Eye (tissue), 1 donor: Measurements from ENCODE around the gene PHETA2.
"Not testable (repeated sequence)": the region's sequence is repeated elsewhere in the genome, so short reads cannot be mapped to it uniquely, and the experiment has no call there.

Experiments
- DNase-seq: peaks from one replicate; pipeline ENCODE4 v3.0.0-alpha.2; 2015

The PHETA2 gene

GRCh38 chr22:42070517-42071422 lies 3.3 kb upstream of the PHETA2 start, which contains the start of gene NAGA:
Gene NAGA (minus strand): TSS chr22:42070812. CDS start chr22:42070297, 515 bp downstream.
- DNase-seq = peak; percentile 97

GRCh38 chr22:42071508-42071907 lies 2.5 kb upstream of the PHETA2 start:
- not testable (repeated sequence) for DNase-seq

DNA sequence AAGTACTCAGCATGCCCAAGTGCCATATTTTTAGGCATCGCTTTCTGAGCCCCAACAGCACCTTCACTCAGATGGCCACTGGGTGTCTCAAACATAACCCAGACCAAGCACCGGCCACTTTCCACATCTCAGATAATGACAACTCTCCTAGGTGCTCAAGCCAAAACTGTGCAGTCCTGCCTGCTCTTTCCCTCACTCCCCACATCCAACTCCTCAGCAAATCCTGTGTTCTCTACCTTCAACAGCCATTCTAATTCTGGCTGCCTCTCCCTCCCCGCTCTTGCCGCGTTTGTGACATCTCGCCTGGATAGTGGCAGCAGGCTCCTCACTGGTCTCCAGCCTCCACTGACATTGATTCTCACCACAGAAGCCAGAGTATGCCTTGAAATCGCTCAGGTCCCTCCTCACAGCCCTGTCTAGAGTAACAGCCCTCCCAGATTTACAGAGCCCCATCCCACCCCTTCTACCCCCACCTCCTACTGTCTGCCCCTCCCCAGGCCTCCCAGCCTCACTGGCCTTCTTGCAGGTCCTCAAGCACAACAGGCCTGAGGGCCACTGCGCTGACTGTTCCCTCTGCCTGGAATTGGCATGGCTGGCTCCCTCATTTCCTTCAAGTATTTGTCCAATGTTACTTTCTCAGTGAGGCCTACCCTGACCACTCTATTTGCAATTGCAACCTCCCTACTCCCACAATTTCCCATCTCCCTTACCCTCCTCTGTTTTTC lies 1.3 kb upstream of the PHETA2 start:
- DNase-seq = no peak

DNA sequence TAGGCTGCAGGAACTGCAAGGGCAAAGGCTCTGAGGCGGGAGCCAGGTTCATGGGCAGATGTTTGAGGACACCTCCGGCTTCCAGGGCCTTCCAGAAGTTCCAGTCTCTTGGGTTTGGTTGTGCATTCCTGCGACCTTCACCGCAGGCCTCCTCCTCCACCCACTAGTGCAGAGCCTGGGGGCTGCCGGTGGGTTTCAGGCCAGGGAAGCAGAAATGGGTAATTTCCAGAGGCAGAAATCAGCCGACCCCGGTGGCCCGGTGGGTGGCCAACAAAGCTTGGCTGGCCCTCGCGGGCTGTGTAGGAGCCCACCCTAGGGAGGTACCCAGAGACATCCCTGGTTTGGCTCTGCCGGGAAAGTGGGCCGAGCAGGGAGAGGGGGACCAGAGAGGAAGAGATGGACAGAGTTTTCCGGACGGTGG lies 417 bp upstream of the PHETA2 start:
- no peak for DNase-seq

DNA sequence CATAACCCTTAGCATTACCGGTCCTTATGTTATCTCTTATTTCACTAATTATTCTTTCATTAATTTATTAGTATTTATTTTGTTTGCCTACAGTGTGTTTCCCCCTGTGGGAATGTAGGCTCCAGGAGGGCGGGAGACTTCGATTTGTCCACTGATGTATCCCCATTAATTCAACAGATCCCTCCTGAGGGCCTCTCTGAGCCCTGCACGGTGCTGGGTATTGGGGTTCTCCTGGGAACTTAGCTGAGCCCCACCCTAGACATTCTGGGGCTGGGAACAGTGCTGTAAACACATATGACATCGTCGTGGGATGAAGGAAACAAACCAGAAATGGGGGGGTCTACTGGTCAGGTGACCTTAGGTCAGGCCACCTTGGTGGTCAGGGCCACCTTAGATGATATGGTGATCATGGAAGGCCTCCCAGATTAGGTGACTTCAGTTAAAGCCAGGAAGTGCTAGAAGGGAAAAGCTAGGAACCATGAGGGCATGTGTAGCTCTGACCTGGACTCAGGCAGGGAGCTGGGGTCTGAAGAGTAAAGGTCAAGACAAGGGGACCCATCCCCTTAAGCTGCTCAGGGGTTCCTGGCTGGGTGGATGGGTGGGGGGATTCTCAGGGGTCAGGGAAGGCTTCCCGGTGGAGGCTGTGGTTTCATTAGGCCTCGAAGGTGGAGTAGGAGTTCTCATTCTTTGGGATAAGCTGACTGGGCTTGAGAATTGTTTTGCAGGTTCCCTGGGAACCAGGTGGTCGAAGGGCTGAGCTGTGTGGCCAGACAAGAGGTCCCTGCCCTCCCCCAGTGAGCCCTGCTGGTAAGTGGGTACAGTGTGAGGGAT lies 1.0 kb downstream of the PHETA2 start:
- no peak for DNase-seq

DNA sequence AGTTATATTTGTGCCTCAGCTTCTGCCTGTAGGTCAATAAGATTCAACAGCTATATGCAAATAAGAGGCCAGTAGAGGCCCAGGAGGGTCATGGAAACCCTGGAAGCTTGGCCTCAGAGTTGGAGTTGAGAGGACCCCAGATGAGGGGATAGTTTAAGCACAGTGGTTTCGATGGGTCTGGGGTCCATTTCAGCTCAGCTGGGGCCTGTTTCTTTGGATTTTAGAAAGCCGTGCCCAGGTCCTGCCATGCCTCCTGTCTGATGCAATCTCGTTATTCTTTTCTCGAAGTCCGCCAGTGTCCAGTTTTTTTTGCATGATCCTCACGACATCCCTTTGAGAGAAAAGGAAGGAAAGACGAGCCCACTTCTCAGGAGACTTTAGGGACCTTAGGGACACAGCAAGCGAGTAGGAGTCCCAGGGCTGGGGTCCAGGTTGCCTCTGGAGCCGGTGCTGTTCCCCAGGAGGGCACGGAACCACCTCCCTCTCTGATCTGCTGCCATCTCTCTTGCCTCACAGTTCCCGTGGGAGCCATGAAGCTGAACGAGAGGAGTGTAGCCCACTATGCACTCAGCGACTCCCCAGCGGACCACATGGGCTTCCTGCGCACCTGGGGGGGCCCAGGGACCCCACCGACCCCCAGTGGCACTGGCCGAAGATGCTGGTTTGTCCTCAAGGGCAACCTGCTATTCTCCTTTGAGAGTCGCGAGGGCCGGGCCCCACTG lies 2.9 kb downstream of the PHETA2 start:
- no peak for DNase-seq

DNA sequence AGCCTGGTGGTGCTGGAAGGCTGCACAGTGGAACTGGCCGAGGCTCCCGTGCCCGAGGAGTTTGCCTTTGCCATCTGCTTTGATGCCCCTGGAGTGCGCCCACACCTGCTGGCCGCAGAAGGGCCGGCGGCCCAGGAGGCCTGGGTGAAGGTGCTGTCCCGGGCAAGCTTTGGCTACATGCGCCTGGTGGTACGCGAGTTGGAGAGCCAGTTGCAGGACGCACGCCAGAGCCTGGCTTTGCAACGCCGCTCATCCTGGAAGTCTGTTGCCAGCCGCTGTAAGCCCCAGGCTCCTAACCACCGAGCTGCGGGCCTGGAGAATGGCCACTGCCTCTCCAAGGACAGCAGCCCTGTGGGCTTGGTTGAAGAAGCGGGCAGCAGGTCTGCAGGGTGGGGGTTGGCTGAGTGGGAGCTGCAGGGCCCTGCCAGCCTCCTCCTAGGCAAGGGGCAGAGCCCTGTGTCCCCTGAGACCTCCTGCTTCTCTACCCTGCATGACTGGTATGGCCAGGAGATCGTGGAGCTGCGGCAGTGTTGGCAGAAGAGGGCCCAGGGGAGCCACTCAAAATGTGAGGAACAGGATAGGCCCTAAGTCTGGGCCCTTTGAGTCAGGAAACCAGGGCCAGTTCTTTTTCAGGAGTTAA lies 3.6 kb downstream of the PHETA2 start:
- DNase-seq = no peak

- no peak for DNase-seq
Observed at GRCh38 chr22:42078469-42079318, 4.6 kb downstream of the PHETA2 start.

DNA sequence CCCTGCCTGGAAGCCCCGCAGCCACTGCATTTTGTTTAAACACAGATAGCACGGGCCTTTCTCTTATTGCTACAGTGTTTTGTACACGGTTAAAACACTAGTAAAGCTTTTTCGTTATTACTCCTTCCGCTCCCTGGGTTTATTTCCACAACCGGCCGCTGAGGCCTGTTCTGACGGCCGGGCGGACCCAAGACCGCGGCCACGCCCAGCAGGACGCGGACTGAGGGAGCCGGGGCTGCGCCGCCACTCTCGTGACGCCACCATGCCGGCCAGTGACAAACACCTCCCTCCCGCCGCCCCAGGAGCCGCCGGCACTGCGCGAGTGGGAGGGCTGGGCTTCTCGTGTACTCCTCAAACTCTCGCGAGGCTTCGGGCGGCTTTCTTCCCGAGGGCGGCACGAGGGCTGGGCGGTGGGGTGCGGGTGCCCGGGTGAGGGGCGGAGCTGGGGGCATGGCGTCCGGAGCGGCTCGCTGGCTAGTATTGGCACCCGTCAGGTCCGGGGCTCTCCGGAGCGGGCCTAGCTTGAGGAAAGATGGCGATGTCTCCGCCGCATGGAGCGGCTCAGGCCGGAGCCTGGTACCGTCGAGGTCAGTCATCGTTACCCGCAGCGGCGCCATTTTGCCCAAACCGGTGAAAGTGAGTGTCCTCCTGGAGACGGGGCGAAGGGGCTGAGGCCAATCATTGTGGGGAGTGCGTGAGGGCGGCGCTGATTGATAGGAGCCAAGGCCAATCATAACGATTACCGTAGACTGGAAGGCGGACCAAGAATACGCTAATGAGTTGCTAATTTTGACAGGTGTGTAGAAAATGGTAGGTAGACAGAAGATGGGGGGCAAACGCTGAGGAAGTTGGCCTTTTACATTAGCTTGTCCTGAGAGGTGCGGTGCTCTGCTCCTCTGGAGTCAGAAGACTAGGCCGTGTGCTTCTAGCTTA lies 5.5 kb downstream of the PHETA2 start, which contains the start of gene SMDT1:
TSS of gene SMDT1 (plus strand) at position 382 of the 933 bp plus-strand sequence. CDS start at position 451, 69 bp downstream.
- peak; percentile 100 for DNase-seq

- no peak for DNase-seq
Observed at GRCh38 chr22:42080287-42080686, 6.2 kb downstream of the PHETA2 start.

- DNase-seq = no peak
Observed at GRCh38 chr22:42083119-42083518, 9.1 kb downstream of the PHETA2 start.

GRCh38 chr22:42084874-42085273 lies 10.8 kb downstream of the PHETA2 start:
- no peak for DNase-seq

GRCh38 chr22:42086051-42086450 lies 12.0 kb downstream of the PHETA2 start:
- DNase-seq = no peak

GRCh38 chr22:42090596-42091454 lies 16.8 kb downstream of the PHETA2 start, which contains the start of gene NDUFA6:
Gene NDUFA6 (minus strand): TSS chr22:42090772. CDS start chr22:42090744, 28 bp downstream.
- peak; percentile 100 for DNase-seq

GRCh38 chr22:42091455-42091782 lies 17.4 kb downstream of the PHETA2 start:
- DNase-seq = no peak

GRCh38 chr22:42101199-42101598 lies 27.2 kb downstream of the PHETA2 start:
- DNase-seq = peak; percentile 41

DNA sequence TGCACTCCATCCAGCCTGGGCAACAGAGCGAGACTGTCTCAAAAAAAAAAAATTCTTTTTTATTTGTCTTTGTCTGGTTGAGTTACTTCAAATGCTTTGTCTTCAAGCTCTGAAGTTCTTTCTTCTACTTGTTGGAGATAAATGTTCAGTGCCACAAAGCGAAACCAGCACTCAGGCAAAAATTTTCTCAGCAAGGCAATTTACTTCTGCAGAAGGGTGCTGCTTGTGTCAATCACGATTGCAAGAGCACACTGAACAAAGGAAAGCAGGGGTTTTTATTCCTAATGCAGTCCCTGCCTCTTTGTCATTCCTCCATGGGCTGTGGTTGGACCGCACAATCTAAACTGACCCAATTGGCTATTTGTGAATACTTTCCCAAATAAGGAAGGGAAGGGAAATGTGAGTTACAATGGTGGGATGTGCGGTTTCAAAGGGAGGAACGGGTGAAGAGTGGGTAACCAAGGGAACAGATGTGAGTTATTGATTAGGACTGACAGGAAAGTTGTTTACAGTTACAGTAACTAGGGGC lies 30.3 kb downstream of the PHETA2 start:
- not testable (repeated sequence) for DNase-seq

DNA sequence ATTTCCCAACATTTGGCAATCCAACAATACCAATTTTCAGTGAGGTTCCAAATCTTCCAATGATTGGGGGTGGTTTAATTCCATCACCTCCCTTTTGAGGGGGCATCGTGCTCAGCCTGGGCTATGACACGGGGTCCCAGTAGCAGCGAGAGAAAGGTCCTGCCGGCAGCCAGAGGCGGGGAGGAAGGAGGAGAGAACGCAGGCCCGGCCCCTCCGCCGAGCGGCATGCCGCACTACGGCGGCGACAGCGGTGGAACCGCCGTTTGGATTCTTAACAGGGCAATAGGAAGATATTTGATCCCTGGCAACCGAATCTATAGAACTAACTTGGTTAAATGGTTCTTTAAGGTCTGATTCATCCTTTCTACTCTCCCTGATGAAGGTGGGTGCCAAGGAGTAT lies 34.8 kb downstream of the PHETA2 start:
- DNase-seq = no peak
